ENCODE data around the gene RAMACL. TPM values are rescaled to one million over a fixed set of nuclear protein-coding genes. Genes with fewer than 3 reads are reported as not detected.

RAMACL gene
- total and polyA plus RNA-seq, 2 of the 13 experiments (the other 11 are each of a cell fraction or from before 2014, with no cell fraction given), result 0.09 to 0.29 TPM

DNA sequence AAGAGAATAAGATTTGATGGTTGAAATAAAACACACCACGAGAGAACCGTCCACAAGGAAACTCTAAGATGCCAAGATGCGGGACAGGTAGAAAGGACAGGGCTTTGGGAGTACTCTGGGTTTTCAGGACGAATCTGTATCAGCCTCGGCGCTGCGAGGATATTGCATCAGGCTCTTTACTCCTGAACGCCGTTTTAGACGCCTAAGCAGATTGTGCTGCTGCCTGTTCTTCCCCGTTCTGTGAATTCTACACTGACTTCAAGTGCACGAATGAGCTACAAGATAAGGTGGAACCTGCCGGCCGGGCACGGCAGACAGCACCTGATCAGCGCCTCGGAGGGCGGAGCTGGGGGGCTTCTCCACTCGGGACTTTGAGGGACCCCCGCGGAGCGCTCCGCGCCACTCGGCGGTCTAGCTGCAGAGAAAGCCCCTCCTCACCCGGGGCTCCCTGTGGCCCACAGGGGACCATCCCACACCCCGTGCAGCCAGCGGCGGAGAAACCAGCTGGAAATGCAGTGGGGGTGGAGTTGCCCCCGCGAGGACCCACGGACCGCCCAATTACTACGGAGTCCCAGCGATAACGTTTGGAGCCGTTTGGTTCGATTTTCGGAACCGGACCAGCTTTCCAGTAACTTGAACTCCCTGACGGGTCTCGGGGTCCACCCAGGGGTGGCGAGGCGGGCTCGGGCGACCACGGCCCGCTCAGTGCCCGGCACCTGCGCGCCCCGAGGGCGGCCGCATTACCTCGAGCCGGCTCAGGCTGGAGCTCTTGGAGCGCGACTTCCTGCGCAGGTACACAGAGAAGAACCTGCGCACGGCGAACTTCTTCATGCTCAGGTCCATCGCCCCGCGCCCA lies 39.9 kb upstream of the RAMACL start:
- peak overlapping the region; percentile 9; the same call in 1 of the 2 replicates for H3K4me2 ChIP-seq (ENCODE audit: low read depth, low read length)
- BruUV-seq (replicated peaks), result no TSS peak
- H3K36me3 ChIP-seq (replicated peaks in 1 of 2; ENCODE audit: control insufficient read depth in 1 of 2, insufficient read depth in 2 of 2, low read length in 2 of 2), result no peaks in the 10 kb centered on the region
- WGBS (ENCODE audit: low lambda C conversion rate), result 45% methylated on average over 26 of the region's 66 CpGs
- no peaks in the 10 kb centered on the region for H3K9me3 ChIP-seq (ENCODE audit: low read length)
- TF ChIP-seq, protein P1, sequence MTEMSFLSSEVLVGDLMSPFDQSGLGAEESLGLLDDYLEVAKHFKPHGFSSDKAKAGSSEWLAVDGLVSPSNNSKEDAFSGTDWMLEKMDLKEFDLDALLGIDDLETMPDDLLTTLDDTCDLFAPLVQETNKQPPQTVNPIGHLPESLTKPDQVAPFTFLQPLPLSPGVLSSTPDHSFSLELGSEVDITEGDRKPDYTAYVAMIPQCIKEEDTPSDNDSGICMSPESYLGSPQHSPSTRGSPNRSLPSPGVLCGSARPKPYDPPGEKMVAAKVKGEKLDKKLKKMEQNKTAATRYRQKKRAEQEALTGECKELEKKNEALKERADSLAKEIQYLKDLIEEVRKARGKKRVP (CRISPR knock-in tag; IDR thresholded peaks at IDR 0.05), result 0 out of 4 replicates have a peak, but pooled peaks of 1 of the 2 experiments have one; percentile 19
- no peak for TF ChIP-seq HNRNPUL1 (IDR thresholded peaks at IDR 0.05; ENCODE audit: low read depth, low read length)
- no peak for TF ChIP-seq SOX5 (CRISPR knock-in tag; IDR thresholded peaks at IDR 0.05; ENCODE audit: borderline replicate concordance)
- TF ChIP-seq ZNF615 (CRISPR knock-in tag; IDR thresholded peaks at IDR 0.05; ENCODE audit: borderline replicate concordance), result no peak
- no peaks in the 10 kb centered on the region for H3K79me2 ChIP-seq (ENCODE audit: insufficient read depth, low read length)
- no peaks in the 10 kb centered on the region; the same call in 1 of the 2 replicates for H4K20me1 ChIP-seq (ENCODE audit: insufficient read depth, low read length)
- H3K27ac ChIP-seq (ENCODE audit: extremely low read length, insufficient read depth, low read length), result no peak overlapping the region
- intact Hi-C loops (cut with micrococcal nuclease; ENCODE audit: unreplicated experiment), result no loop called here
- FAIRE-seq (no peak), DNase-seq (ENCODE audit: low spot score) (no peak), ATAC-seq (no peak)
- H3K4me1 ChIP-seq (ENCODE audit: insufficient read depth, low read length), result peaks cover 12% of the 10 kb centered on the region
- peaks cover 16 to 65% of the 10 kb centered on the region in 2 experiments for H3K27me3 ChIP-seq (ENCODE audit: control insufficient read depth in 1 of 2, insufficient read depth in 2 of 2, low read length in 2 of 2)
- H3K4me3 ChIP-seq (replicated peaks in 1 of 3; ENCODE audit: insufficient read depth in 1 of 3, low read depth in 2 of 3, low read length in 3 of 3), result peak overlapping the region in 1 of 3 experiments; percentile 67; a peak in 1 of 6 replicates
- POLR2A ChIA-PET, result no interaction called here
- in situ Hi-C loops (cut with HindIII; ENCODE audit: extremely low pct_ligation_motif_present, low pct_unique_long_range_greater_than_20kb), result no loop called here
- CTCF ChIA-PET (ENCODE audit: low intra/inter-chr PET ratio, low total read pairs), result no interaction called here
- H2AFZ ChIP-seq (ENCODE audit: low read length), result no peak overlapping the region
- H3K9ac ChIP-seq (ENCODE audit: insufficient read depth, low read depth, low read length), result no peak overlapping the region

DNA sequence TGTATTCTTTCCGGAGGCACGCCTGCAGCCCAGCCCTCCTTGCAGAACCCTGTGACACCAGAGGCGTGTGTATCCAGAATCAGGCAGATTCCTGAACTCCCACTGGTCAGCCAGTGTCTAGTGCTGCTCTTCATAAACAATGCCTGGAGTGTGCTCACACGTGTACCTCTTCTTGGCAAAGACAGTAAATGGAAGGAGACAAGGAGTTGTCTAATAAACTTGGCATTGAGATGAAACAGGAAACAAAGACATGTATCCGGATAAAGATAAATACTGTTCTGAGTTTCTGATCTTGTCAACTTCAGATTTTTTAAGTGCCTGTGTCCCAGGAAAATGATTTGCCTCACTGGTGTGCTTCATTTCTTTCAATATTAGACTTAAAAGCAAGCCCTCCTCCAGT lies 38.9 kb upstream of the RAMACL start:
- DNase-seq (ENCODE audit: low spot score) (no peak), ATAC-seq (no peak), FAIRE-seq (no peak)
- no peaks in the 10 kb centered on the region for H3K79me2 ChIP-seq (ENCODE audit: insufficient read depth, low read length)
- no TSS peak for BruUV-seq (replicated peaks)
- 30% methylated on average over 5 of the region's 5 CpGs for WGBS (ENCODE audit: low lambda C conversion rate)
- ChIA-PET CTCF (ENCODE audit: low intra/inter-chr PET ratio, low total read pairs) (no interaction called here), POLR2A (no interaction called here)
- H3K4me3 ChIP-seq (replicated peaks in 1 of 3; ENCODE audit: insufficient read depth in 1 of 3, low read depth in 2 of 3, low read length in 3 of 3), result no peak overlapping the region
- no peaks in the 10 kb centered on the region for H3K9me3 ChIP-seq (ENCODE audit: low read length)
- no peak overlapping the region for H3K27ac ChIP-seq (ENCODE audit: extremely low read length, insufficient read depth, low read length)
- H2AFZ ChIP-seq (ENCODE audit: low read length), result no peak overlapping the region
- no peaks in the 10 kb centered on the region for H3K36me3 ChIP-seq (replicated peaks in 1 of 2; ENCODE audit: control insufficient read depth in 1 of 2, insufficient read depth in 2 of 2, low read length in 2 of 2)
- no peaks in the 10 kb centered on the region; the same call in 1 of the 2 replicates for H4K20me1 ChIP-seq (ENCODE audit: insufficient read depth, low read length)
- peaks cover 12% of the 10 kb centered on the region for H3K4me1 ChIP-seq (ENCODE audit: insufficient read depth, low read length)
- peaks cover 19 to 65% of the 10 kb centered on the region in 2 experiments for H3K27me3 ChIP-seq (ENCODE audit: control insufficient read depth in 1 of 2, insufficient read depth in 2 of 2, low read length in 2 of 2)
- H3K9ac ChIP-seq (ENCODE audit: insufficient read depth, low read depth, low read length), result no peak overlapping the region
- in situ Hi-C loops (cut with HindIII; ENCODE audit: extremely low pct_ligation_motif_present, low pct_unique_long_range_greater_than_20kb) (no loop called here), intact Hi-C loops (cut with micrococcal nuclease; ENCODE audit: unreplicated experiment) (no loop called here)
- no peak overlapping the region for H3K4me2 ChIP-seq (ENCODE audit: low read depth, low read length)
- TF ChIP-seq DNMT3B (CRISPR knock-in tag; conservative IDR thresholded peaks at IDR 0.05) (no peak), ZNF430 (CRISPR knock-in tag; IDR thresholded peaks at IDR 0.05) (no peak)
- TF ChIP-seq, protein P2, sequence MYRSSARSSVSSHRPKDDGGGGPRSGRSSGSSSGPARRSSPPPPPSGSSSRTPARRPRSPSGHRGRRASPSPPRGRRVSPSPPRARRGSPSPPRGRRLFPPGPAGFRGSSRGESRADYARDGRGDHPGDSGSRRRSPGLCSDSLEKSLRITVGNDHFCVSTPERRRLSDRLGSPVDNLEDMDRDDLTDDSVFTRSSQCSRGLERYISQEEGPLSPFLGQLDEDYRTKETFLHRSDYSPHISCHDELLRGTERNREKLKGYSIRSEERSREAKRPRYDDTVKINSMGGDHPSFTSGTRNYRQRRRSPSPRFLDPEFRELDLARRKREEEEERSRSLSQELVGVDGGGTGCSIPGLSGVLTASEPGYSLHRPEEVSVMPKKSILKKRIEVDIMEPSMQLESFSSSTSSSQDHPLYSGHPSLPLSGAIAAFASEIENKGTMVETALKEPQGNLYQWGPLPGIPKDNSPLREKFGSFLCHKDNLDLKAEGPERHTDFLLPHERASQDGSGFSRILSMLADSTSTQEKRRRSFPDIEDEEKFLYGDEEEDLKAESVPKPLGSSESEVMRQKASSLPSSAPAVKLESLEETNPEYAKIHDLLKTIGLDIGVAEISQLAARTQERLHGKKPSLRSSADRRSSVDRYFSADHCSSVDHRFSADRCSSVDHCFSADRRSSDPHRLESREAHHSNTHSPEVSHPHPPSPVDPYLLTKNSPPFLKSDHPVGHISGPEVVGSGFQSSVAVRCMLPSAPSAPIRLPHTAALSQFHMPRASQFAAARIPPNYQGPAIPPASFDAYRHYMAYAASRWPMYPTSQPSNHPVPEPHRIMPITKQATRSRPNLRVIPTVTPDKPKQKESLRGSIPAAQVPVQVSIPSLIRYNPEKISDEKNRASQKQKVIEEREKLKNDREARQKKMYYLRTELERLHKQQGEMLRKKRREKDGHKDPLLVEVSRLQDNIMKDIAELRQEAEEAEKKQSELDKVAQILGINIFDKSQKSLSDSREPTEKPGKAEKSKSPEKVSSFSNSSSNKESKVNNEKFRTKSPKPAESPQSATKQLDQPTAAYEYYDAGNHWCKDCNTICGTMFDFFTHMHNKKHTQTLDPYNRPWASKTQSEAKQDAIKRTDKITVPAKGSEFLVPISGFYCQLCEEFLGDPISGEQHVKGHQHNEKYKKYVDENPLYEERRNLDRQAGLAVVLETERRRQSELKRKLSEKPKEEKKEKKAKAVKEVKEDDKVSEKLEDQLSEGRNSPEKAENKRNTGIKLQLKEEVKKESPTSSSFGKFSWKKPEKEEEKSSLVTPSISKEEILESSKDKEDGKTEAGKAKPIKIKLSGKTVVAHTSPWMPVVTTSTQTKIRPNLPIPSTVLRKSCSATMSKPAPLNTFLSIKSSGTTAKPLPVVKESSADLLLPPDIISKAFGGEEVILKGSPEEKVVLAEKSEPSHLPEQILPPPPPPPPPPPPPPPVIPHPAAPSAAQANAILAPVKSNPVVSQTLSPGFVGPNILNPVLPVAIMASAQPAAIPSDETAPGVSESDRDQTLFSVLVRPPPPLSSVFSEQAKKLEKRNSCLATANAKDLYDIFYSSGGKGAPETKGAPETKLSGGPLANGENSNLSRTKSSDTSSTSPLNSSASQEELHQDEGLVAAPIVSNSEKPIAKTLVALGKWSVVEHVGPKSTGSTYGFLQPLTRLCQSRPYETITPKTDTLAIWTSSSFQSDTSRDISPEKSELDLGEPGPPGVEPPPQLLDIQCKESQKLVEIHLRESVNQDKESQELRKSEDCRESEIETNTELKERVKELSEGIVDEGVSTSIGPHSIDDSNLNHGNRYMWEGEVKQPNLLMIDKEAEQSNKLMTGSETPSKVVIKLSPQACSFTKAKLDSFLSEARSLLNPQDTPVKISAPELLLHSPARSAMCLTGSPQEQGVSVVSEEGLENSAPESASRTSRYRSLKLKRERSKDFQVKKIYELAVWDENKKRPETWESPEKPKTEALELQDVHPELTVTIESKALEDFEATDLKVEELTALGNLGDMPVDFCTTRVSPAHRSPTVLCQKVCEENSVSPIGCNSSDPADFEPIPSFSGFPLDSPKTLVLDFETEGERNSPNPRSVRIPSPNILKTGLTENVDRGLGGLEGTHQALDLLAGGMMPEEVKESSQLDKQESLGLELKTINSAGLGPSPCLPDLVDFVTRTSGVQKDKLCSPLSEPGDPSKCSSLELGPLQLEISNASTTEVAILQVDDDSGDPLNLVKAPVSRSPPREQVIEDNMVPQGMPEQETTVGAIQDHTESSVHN (CRISPR knock-in tag; IDR thresholded peaks at IDR 0.05), result no peak

All from HepG2 (cell line).